SU-DHL-6 (cell line): ENCODE data around the gene EXOC2.

Source experiments
- H2AFZ ChIP-seq: fragments of 200-600 bp; sonication (generic); 2 replicates; pipeline ENCODE4 v1.6.1; 2014; ENCODE audit warnings: low read depth, mild to moderate bottlenecking, moderate library complexity, mixed read lengths, antibody characterized with exemption, low read length; ENCODE audit not compliant: severe bottlenecking
- H3F3A ChIP-seq: fragments of 200-600 bp; shearing (Covaris generic); 2 replicates; pipeline ENCODE4 v1.6.0; 2016; ENCODE audit warnings: antibody characterized with exemption, mild to moderate bottlenecking; ENCODE audit not compliant: insufficient read depth
- H3K27ac ChIP-seq: fragments of 200-600 bp; sonication (generic); 2 replicates; pipeline ENCODE4 v1.5.1; 2016; ENCODE audit warnings: low read depth, mild to moderate bottlenecking, low read length, moderate library complexity, mixed read lengths
- H3K27me3 ChIP-seq: fragments of 200-600 bp; sonication (generic), shearing (Covaris generic); 2 replicates; pipeline ENCODE4 v1.6.0; 2014; ENCODE audit warnings: mild to moderate bottlenecking, low read length
- H3K36me3 ChIP-seq: fragments of 200-600 bp; sonication (generic); 2 replicates; pipeline ENCODE4 v1.6.1; 2014; ENCODE audit warnings: mild to moderate bottlenecking, low read length, mixed read lengths
- H3K4me2 ChIP-seq: fragments of 300-600, 200-600 bp; shearing (Covaris generic), sonication (generic); 2 replicates; pipeline ENCODE4 v1.6.0; 2014; ENCODE audit warnings: low read length, low read depth, mild to moderate bottlenecking; ENCODE audit not compliant: poor library complexity, severe bottlenecking
- H3K4me3 ChIP-seq: fragments of 200-600 bp; sonication (generic); 2 replicates; pipeline ENCODE4 v1.5.1; 2014; ENCODE audit warnings: antibody characterized with exemption, low read length, mild to moderate bottlenecking, mixed read lengths; ENCODE audit not compliant: insufficient read depth, poor library complexity, severe bottlenecking
- H3K79me2 ChIP-seq: fragments of 200-600 bp; sonication (generic); 2 replicates; pipeline ENCODE4 v1.6.1; 2014; ENCODE audit warnings: mild to moderate bottlenecking, low read length, moderate library complexity; ENCODE audit not compliant: insufficient read depth
- H3K9ac ChIP-seq: fragments of 200-600 bp; sonication (generic); 2 replicates; pipeline ENCODE4 v1.7.0; 2014; ENCODE audit warnings: mild to moderate bottlenecking, low read length
- H3K9me2 ChIP-seq: fragments of 200-600 bp; sonication (generic); replicated peaks from 2 replicates; pipeline ENCODE4 v1.6.1; 2014; ENCODE audit warnings: low read length; ENCODE audit not compliant: insufficient read depth
- H3K9me3 ChIP-seq: fragments of 200-600 bp; sonication (generic); 2 replicates; pipeline ENCODE4 v1.6.1; 2014; ENCODE audit warnings: low read length, mixed read lengths; ENCODE audit not compliant: insufficient read depth
- H4K20me1 ChIP-seq: fragments of 200-600 bp; sonication (generic); 2 replicates; pipeline ENCODE4 v1.6.1; 2014; ENCODE audit warnings: low read depth, mild to moderate bottlenecking, antibody characterized with exemption, low read length, moderate library complexity, mixed read lengths
- CTCF ChIP-seq: fragments of 200-600 bp; sonication (generic); IDR thresholded peaks from one replicate; pipeline ENCODE4 v1.5.1; 2017; ENCODE audit warnings: antibody characterized with exemption, mild to moderate bottlenecking, low read length, moderate library complexity; ENCODE audit not compliant: insufficient read depth, poor library complexity, severe bottlenecking
- EZH2phosphoT487 ChIP-seq: fragments of 200-600 bp; sonication (generic), shearing (Covaris generic); conservative IDR thresholded peaks from 2 replicates; pipeline ENCODE4 v1.6.1; 2018; ENCODE audit warnings: mild to moderate bottlenecking, antibody characterized with exemption, low read length, moderate library complexity, mixed read lengths

EXOC2 gene

GRCh38 chr6:513058-513457, 179.9 kb downstream of the EXOC2 start:
- no peaks in the 10 kb centered on the region for H4K20me1 ChIP-seq
- H3K9ac ChIP-seq = no peak overlapping the region
- no peak overlapping the region for H3K27ac ChIP-seq
- no peak overlapping the region for H2AFZ ChIP-seq
- no peaks in the 10 kb centered on the region for H3F3A ChIP-seq
- no peaks in the 10 kb centered on the region for H3K36me3 ChIP-seq
- no peak overlapping the region for H3K4me3 ChIP-seq
- H3K9me2 ChIP-seq = no peaks in the 10 kb centered on the region
- TF ChIP-seq CTCF (no peak), EZH2phosphoT487 (no peak)
- no peaks in the 10 kb centered on the region for H3K9me3 ChIP-seq
- no peaks in the 10 kb centered on the region for H3K27me3 ChIP-seq
- H3K79me2 ChIP-seq = no peaks in the 10 kb centered on the region
- H3K4me2 ChIP-seq = no peak overlapping the region

GRCh38 chr6:511488-512137, 181.3 kb downstream of the EXOC2 start:
- Histone ChIP-seq H3K36me3 (no peaks in the 10 kb centered on the region), H3K9me3 (no peaks in the 10 kb centered on the region), H3K27me3 (no peaks in the 10 kb centered on the region), H3K9me2 (no peaks in the 10 kb centered on the region), H4K20me1 (no peaks in the 10 kb centered on the region), H3K9ac (no peak overlapping the region), H3K4me3 (no peak overlapping the region), H3K79me2 (no peaks in the 10 kb centered on the region), H3K4me2 (no peak overlapping the region), H3F3A (no peaks in the 10 kb centered on the region), H2AFZ (no peak overlapping the region), H3K27ac (no peak overlapping the region)
- TF ChIP-seq EZH2phosphoT487 = no peak
- TF ChIP-seq CTCF = no peak

- Histone ChIP-seq H4K20me1 (no peaks in the 10 kb centered on the region), H3K36me3 (no peaks in the 10 kb centered on the region), H3K79me2 (no peaks in the 10 kb centered on the region), H3K27me3 (no peaks in the 10 kb centered on the region), H3K9ac (no peak overlapping the region), H3K4me3 (no peak overlapping the region), H2AFZ (no peak overlapping the region), H3K9me3 (no peaks in the 10 kb centered on the region), H3K9me2 (no peaks in the 10 kb centered on the region), H3F3A (no peaks in the 10 kb centered on the region), H3K4me2 (no peak overlapping the region), H3K27ac (no peak overlapping the region)
- no peak for TF ChIP-seq CTCF
- no peak for TF ChIP-seq EZH2phosphoT487
Measured at GRCh38 chr6:509676-510075, 183.3 kb downstream of the EXOC2 start.
